Smooth muscle cell (in vitro differentiated cells): ENCODE measurements around the gene CELF4. TPM values are rescaled to one million over a fixed set of nuclear protein-coding genes. Genes with fewer than 3 reads are reported as not detected.

Source experiments
- DNase-seq: peaks from one replicate; lab custom pipeline; 2025; ENCODE audit not compliant: unreplicated experiment; lab: John Stamatoyannopoulos, UW
- H2AFZ ChIP-seq: fragments of 200-600 bp; sonication (generic); 2 replicates; pipeline ENCODE4 v1.6.0; 2016; ENCODE audit warnings: antibody characterized with exemption, low read depth, mild to moderate bottlenecking
- H3F3A ChIP-seq: fragments of 200-600 bp; sonication (generic); 2 replicates; pipeline ENCODE4 v1.6.0; 2017; ENCODE audit warnings: antibody characterized with exemption, low read depth
- H3K27ac ChIP-seq: fragments of 200-600 bp; sonication (generic); 2 replicates; pipeline ENCODE4 v1.5.1; 2016; ENCODE audit warnings: low read depth, mild to moderate bottlenecking
- H3K27me3 ChIP-seq: fragments of 200-600 bp; sonication (generic); 2 replicates; pipeline ENCODE4 v1.6.1; 2016; ENCODE audit warnings: low read depth, mild to moderate bottlenecking
- H3K36me3 ChIP-seq: fragments of 200-600 bp; sonication (generic); 2 replicates; pipeline ENCODE4 v1.5.1; 2016; ENCODE audit warnings: low read depth
- H3K4me1 ChIP-seq: fragments of 200-600 bp; sonication (generic); 2 replicates; pipeline ENCODE4 v1.5.1; 2016; ENCODE audit warnings: low read depth
- H3K4me2 ChIP-seq: fragments of 200-600 bp; sonication (generic); 2 replicates; pipeline ENCODE4 v1.6.0; 2016; ENCODE audit warnings: mild to moderate bottlenecking
- H3K4me3 ChIP-seq: fragments of 200-600 bp; sonication (generic); 2 replicates; pipeline ENCODE4 v1.5.1; 2016; ENCODE audit warnings: mild to moderate bottlenecking
- H3K79me2 ChIP-seq: fragments of 200-600 bp; sonication (generic); 2 replicates; pipeline ENCODE4 v1.6.0; 2016; ENCODE audit warnings: low read depth, mild to moderate bottlenecking
- H3K9ac ChIP-seq: fragments of 200-600 bp; sonication (generic); 2 replicates; pipeline ENCODE4 v1.6.0; 2016; ENCODE audit warnings: low read depth
- H3K9me3 ChIP-seq: fragments of 200-600 bp; sonication (generic); replicated peaks from 2 replicates; pipeline ENCODE4 v1.5.1; 2016; ENCODE audit warnings: low read depth
- H4K20me1 ChIP-seq: fragments of 200-600 bp; sonication (generic); 2 replicates; pipeline ENCODE4 v1.6.0; 2016; ENCODE audit warnings: low read depth
- CTCF ChIP-seq: fragments of 200-600 bp; sonication (generic); IDR thresholded peaks from 2 replicates; pipeline ENCODE4 v1.5.1; 2017; ENCODE audit warnings: borderline replicate concordance, mild to moderate bottlenecking, antibody characterized with exemption; ENCODE audit not compliant: insufficient read depth, poor library complexity, severe bottlenecking
- WGBS: methylation state at CpG from one replicate; pipeline ENCODE4 v1.1.7; 2016; ENCODE audit warnings: low lambda C conversion rate; 5-methylcytosine and 5-hydroxymethylcytosine counted together
- polyA plus RNA-seq: library from polyadenylated mRNA; unstranded; fragments of >200 nt; fragmentation: Nextera tagmentation; extraction: Ambion mirVana; gene quantifications from 2 replicates; pipeline ENCODE4 v1.2.1, GENCODE V29; 2016
- total RNA-seq: library from RNA; depleted of rRNA; stranded (reverse); fragments of >200 nt; gene quantifications from 2 replicates; pipeline ENCODE4 v1.2.3, GENCODE V29; 2014

The CELF4 gene
- total and polyA plus RNA-seq, 2 experiments from 2014 or later = 0.40 TPM; not detected in 1

- H3K36me3 ChIP-seq = no peaks in the 10 kb centered on the region
- 73% methylated on average over 4 of the region's 4 CpGs for WGBS
- H3K79me2 ChIP-seq = no peaks in the 10 kb centered on the region
- no peak for TF ChIP-seq CTCF
- no peak overlapping the region for H3K4me2 ChIP-seq
- H3K4me3 ChIP-seq = no peak overlapping the region
- H3K9ac ChIP-seq = no peak overlapping the region
- DNase-seq = no peak
- no peaks in the 10 kb centered on the region for H3K9me3 ChIP-seq
- no peaks in the 10 kb centered on the region for H3K27me3 ChIP-seq
- no peaks in the 10 kb centered on the region for H4K20me1 ChIP-seq
- H3K27ac ChIP-seq = no peak overlapping the region
- H2AFZ ChIP-seq = no peak overlapping the region
- H3K4me1 ChIP-seq = no peaks in the 10 kb centered on the region
- H3F3A ChIP-seq = no peaks in the 10 kb centered on the region
Observed at GRCh38 chr18:37225279-37225678, 340.3 kb downstream of the CELF4 start.

- Histone ChIP-seq H3K4me3 (no peak overlapping the region), H3K9ac (no peak overlapping the region), H4K20me1 (no peaks in the 10 kb centered on the region), H3K9me3 (no peaks in the 10 kb centered on the region), H3K27ac (no peak overlapping the region), H3K79me2 (no peaks in the 10 kb centered on the region), H3K36me3 (no peaks in the 10 kb centered on the region), H2AFZ (no peak overlapping the region), H3K4me2 (no peak overlapping the region), H3F3A (no peaks in the 10 kb centered on the region), H3K4me1 (peaks cover 7% of the 10 kb centered on the region), H3K27me3 (no peaks in the 10 kb centered on the region)
- no peak for TF ChIP-seq CTCF
- WGBS = 57% methylated on average over 5 of the region's 5 CpGs
- DNase-seq = no peak
Observed at GRCh38 chr18:37222999-37223378, 342.6 kb downstream of the CELF4 start.

GRCh38 chr18:37222354-37222998, 343.1 kb downstream of the CELF4 start:
- Histone ChIP-seq H3K79me2 (no peaks in the 10 kb centered on the region), H3K4me2 (no peak overlapping the region), H2AFZ (no peak overlapping the region), H3K27me3 (no peaks in the 10 kb centered on the region), H3K27ac (no peak overlapping the region), H3K9me3 (no peaks in the 10 kb centered on the region), H3K4me1 (peaks cover 10% of the 10 kb centered on the region), H4K20me1 (no peaks in the 10 kb centered on the region), H3K9ac (no peak overlapping the region), H3K4me3 (no peak overlapping the region), H3F3A (no peaks in the 10 kb centered on the region), H3K36me3 (no peaks in the 10 kb centered on the region)
- no peak for TF ChIP-seq CTCF
- WGBS = 92% methylated on average over 4 of the region's 4 CpGs
- DNase-seq = no peak

GRCh38 chr18:37219257-37219656, 346.3 kb downstream of the CELF4 start:
- no peak for DNase-seq
- H3K27me3 ChIP-seq = no peaks in the 10 kb centered on the region
- no peak overlapping the region for H3K27ac ChIP-seq
- no peaks in the 10 kb centered on the region for H3K79me2 ChIP-seq
- H3K4me2 ChIP-seq = no peak overlapping the region
- H3K9me3 ChIP-seq = no peaks in the 10 kb centered on the region
- H3K4me3 ChIP-seq = no peak overlapping the region
- H4K20me1 ChIP-seq = no peaks in the 10 kb centered on the region
- TF ChIP-seq CTCF = no peak
- no peak overlapping the region for H3K9ac ChIP-seq
- 78% methylated on average over 7 of the region's 7 CpGs for WGBS
- no peaks in the 10 kb centered on the region for H3K36me3 ChIP-seq
- H3K4me1 ChIP-seq = peaks cover 10% of the 10 kb centered on the region
- no peaks in the 10 kb centered on the region for H3F3A ChIP-seq
- no peak overlapping the region for H2AFZ ChIP-seq
